ENCODE results near the gene SLFN5.

DNA sequence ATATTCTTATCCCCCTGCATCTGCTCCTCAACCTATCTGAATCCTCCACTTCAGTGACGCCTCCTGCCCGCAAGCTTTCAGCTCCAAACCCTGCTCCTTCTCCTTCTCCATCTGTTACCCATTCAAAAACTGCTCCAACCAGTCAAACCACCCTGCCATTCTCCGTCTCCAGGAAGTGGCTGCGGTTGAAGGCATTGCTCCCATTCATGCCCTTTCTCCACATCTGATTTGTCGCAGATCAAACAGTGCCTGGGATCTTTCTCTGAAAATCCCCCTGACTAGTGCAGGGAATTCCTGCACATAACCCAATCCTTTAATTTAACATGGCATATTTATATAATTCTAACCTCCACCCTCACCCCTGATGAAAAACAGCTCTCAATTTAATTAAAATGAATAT, 56.3 kb downstream of the SLFN5 start:
- TF ChIP-seq, protein P1, sequence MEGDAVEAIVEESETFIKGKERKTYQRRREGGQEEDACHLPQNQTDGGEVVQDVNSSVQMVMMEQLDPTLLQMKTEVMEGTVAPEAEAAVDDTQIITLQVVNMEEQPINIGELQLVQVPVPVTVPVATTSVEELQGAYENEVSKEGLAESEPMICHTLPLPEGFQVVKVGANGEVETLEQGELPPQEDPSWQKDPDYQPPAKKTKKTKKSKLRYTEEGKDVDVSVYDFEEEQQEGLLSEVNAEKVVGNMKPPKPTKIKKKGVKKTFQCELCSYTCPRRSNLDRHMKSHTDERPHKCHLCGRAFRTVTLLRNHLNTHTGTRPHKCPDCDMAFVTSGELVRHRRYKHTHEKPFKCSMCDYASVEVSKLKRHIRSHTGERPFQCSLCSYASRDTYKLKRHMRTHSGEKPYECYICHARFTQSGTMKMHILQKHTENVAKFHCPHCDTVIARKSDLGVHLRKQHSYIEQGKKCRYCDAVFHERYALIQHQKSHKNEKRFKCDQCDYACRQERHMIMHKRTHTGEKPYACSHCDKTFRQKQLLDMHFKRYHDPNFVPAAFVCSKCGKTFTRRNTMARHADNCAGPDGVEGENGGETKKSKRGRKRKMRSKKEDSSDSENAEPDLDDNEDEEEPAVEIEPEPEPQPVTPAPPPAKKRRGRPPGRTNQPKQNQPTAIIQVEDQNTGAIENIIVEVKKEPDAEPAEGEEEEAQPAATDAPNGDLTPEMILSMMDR (conservative IDR thresholded peaks at IDR 0.05), result no peak
- no peak for TF ChIP-seq EZH2 (IDR thresholded peaks at IDR 0.05; ENCODE audit: low read depth)
